Measurements from ENCODE around the gene PTPRM. TPM values are rescaled to one million over a fixed set of nuclear protein-coding genes. Genes with fewer than 3 reads are reported as not detected.

The PTPRM gene
- total RNA-seq, 1 experiment from 2014 or later = 100.0 TPM

GRCh38 chr18:7940971-7941370 lies 373.9 kb downstream of the PTPRM start:
- no peak for DNase-seq
- CTCF ChIA-PET = no interaction called here
- TF ChIP-seq, protein P1, sequence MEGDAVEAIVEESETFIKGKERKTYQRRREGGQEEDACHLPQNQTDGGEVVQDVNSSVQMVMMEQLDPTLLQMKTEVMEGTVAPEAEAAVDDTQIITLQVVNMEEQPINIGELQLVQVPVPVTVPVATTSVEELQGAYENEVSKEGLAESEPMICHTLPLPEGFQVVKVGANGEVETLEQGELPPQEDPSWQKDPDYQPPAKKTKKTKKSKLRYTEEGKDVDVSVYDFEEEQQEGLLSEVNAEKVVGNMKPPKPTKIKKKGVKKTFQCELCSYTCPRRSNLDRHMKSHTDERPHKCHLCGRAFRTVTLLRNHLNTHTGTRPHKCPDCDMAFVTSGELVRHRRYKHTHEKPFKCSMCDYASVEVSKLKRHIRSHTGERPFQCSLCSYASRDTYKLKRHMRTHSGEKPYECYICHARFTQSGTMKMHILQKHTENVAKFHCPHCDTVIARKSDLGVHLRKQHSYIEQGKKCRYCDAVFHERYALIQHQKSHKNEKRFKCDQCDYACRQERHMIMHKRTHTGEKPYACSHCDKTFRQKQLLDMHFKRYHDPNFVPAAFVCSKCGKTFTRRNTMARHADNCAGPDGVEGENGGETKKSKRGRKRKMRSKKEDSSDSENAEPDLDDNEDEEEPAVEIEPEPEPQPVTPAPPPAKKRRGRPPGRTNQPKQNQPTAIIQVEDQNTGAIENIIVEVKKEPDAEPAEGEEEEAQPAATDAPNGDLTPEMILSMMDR (IDR thresholded peaks at IDR 0.05; ENCODE audit: insufficient read depth in 1 of 2, low read depth in 1 of 2, low read length in 1 of 2, severe bottlenecking in 1 of 2, unreplicated experiment in 1 of 2) = no peak
- Mint-ChIP-seq H3K4me1 (ENCODE audit: low read depth, unreplicated experiment) (peaks cover 17% of the 10 kb centered on the region), H3K4me3 (ENCODE audit: unreplicated experiment) (no peak overlapping the region), H3K36me3 (ENCODE audit: insufficient read depth, unreplicated experiment) (peaks cover 47% of the 10 kb centered on the region), H3K27ac (ENCODE audit: unreplicated experiment) (no peak overlapping the region), H3K9me3 (ENCODE audit: unreplicated experiment) (no peaks in the 10 kb centered on the region), H3K27me3 (ENCODE audit: insufficient read depth, unreplicated experiment) (no peaks in the 10 kb centered on the region)
- Histone ChIP-seq H3K4me3 (ENCODE audit: low read depth, low read length) (no peak overlapping the region), H3K4me1 (peaks cover 6% of the 10 kb centered on the region), H3K9me3 (no peaks in the 10 kb centered on the region), H3K27me3 (replicated peaks; ENCODE audit: control insufficient read depth, insufficient read depth, low read length) (no peaks in the 10 kb centered on the region), H3K36me3 (ENCODE audit: control insufficient read depth, insufficient read depth, low read length) (no peaks in the 10 kb centered on the region; the same call in 1 of the 2 replicates)
- no TSS peak for BruUV-seq (replicated peaks)
- POLR2A ChIA-PET = no interaction called here
- intact Hi-C loops (cut with micrococcal nuclease; ENCODE audit: unreplicated experiment) = no loop called here

- TF ChIP-seq, protein P1 (IDR thresholded peaks at IDR 0.05; ENCODE audit: insufficient read depth in 1 of 2, low read depth in 1 of 2, low read length in 1 of 2, severe bottlenecking in 1 of 2, unreplicated experiment in 1 of 2) = no peak
- CTCF ChIA-PET = no interaction called here
- Histone ChIP-seq H3K9me3 (no peaks in the 10 kb centered on the region), H3K4me3 (ENCODE audit: low read depth, low read length) (no peak overlapping the region), H3K27me3 (replicated peaks; ENCODE audit: control insufficient read depth, insufficient read depth, low read length) (no peaks in the 10 kb centered on the region), H3K4me1 (peaks cover 11% of the 10 kb centered on the region), H3K36me3 (ENCODE audit: control insufficient read depth, insufficient read depth, low read length) (no peaks in the 10 kb centered on the region; the same call in 1 of the 2 replicates)
- BruUV-seq (replicated peaks) = no TSS peak
- H3K4me1 Mint-ChIP-seq (ENCODE audit: low read depth, unreplicated experiment) = peaks cover 18% of the 10 kb centered on the region
- H3K27ac Mint-ChIP-seq (ENCODE audit: unreplicated experiment) = no peak overlapping the region
- no peak for DNase-seq
- no peaks in the 10 kb centered on the region for H3K27me3 Mint-ChIP-seq (ENCODE audit: insufficient read depth, unreplicated experiment)
- no peak overlapping the region for H3K4me3 Mint-ChIP-seq (ENCODE audit: unreplicated experiment)
- intact Hi-C loops (cut with micrococcal nuclease; ENCODE audit: unreplicated experiment) = no loop called here
- H3K36me3 Mint-ChIP-seq (ENCODE audit: insufficient read depth, unreplicated experiment) = peaks cover 47% of the 10 kb centered on the region
- POLR2A ChIA-PET = no interaction called here
- H3K9me3 Mint-ChIP-seq (ENCODE audit: unreplicated experiment) = no peaks in the 10 kb centered on the region
Measured at GRCh38 chr18:7941533-7941932, 374.4 kb downstream of the PTPRM start.

GRCh38 chr18:7945882-7946281 lies 378.8 kb downstream of the PTPRM start:
- intact Hi-C loops (cut with micrococcal nuclease; ENCODE audit: unreplicated experiment) = no loop called here
- Mint-ChIP-seq H3K4me3 (ENCODE audit: unreplicated experiment) (no peak overlapping the region), H3K36me3 (ENCODE audit: insufficient read depth, unreplicated experiment) (peaks cover 32% of the 10 kb centered on the region), H3K27ac (ENCODE audit: unreplicated experiment) (no peak overlapping the region), H3K27me3 (ENCODE audit: insufficient read depth, unreplicated experiment) (no peaks in the 10 kb centered on the region), H3K4me1 (ENCODE audit: low read depth, unreplicated experiment) (peaks cover 18% of the 10 kb centered on the region), H3K9me3 (ENCODE audit: unreplicated experiment) (no peaks in the 10 kb centered on the region)
- no TSS peak for BruUV-seq (replicated peaks)
- H3K36me3 ChIP-seq (ENCODE audit: control insufficient read depth, insufficient read depth, low read length) = no peaks in the 10 kb centered on the region; the same call in 1 of the 2 replicates
- CTCF ChIA-PET = no interaction called here
- peaks cover 15% of the 10 kb centered on the region for H3K4me1 ChIP-seq
- no peak for DNase-seq
- POLR2A ChIA-PET = no interaction called here
- no peaks in the 10 kb centered on the region for H3K27me3 ChIP-seq (replicated peaks; ENCODE audit: control insufficient read depth, insufficient read depth, low read length)
- TF ChIP-seq, protein P1 (IDR thresholded peaks at IDR 0.05; ENCODE audit: insufficient read depth in 1 of 2, low read depth in 1 of 2, low read length in 1 of 2, severe bottlenecking in 1 of 2, unreplicated experiment in 1 of 2) = no peak
- H3K4me3 ChIP-seq (ENCODE audit: low read depth, low read length) = no peak overlapping the region
- no peaks in the 10 kb centered on the region for H3K9me3 ChIP-seq

Measured in Caco-2 (cell line).